Measurements from ENCODE around the gene AJM1.

DNA sequence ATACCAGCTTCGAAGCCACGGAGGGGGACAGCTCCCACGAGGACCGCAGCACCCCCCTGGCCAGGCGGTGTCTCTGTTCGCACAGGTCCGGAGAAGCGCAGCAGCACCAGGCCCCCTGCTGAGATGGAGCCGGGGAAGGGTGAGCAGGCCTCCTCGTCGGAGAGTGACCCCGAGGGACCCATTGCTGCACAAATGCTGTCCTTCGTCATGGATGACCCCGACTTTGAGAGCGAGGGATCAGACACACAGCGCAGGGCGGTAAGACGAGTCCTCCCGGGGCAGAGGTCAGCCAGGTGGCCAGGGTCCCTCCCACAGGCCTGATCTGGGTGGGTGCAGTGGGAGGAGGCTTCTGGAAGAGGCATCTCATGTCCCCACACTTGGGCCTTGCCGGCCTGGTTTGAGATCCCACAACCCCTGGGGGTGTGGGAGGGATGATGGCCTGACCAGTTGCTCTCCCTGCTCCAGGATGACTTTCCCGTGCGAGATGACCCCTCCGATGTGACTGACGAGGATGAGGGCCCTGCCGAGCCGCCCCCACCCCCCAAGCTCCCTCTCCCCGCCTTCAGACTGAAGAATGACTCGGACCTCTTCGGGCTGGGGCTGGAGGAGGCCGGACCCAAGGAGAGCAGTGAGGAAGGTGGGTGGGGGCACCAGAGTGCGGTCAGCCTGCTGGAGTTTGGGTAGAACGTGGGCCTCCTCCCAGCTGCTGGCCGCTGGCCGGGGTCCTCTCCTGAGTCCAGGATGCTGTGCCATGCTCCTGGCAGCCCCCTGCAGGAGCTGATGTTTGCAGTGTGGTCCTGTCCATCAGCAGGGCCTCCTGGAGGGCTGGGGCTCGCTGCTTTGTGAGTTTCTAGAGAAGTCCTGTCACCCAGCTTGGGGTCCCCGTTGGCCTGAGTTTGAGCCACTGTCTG, 2.8 kb upstream of the AJM1 start:
- TF ChIP-seq, protein P1, sequence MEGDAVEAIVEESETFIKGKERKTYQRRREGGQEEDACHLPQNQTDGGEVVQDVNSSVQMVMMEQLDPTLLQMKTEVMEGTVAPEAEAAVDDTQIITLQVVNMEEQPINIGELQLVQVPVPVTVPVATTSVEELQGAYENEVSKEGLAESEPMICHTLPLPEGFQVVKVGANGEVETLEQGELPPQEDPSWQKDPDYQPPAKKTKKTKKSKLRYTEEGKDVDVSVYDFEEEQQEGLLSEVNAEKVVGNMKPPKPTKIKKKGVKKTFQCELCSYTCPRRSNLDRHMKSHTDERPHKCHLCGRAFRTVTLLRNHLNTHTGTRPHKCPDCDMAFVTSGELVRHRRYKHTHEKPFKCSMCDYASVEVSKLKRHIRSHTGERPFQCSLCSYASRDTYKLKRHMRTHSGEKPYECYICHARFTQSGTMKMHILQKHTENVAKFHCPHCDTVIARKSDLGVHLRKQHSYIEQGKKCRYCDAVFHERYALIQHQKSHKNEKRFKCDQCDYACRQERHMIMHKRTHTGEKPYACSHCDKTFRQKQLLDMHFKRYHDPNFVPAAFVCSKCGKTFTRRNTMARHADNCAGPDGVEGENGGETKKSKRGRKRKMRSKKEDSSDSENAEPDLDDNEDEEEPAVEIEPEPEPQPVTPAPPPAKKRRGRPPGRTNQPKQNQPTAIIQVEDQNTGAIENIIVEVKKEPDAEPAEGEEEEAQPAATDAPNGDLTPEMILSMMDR (IDR thresholded peaks at IDR 0.05; ENCODE audit: insufficient read depth, low read depth, low read length) = no peak
- TF ChIP-seq EZH2 (IDR thresholded peaks at IDR 0.05; ENCODE audit: insufficient read depth, low read length) = no peak

All from astrocyte (in vitro differentiated cells and primary cell).